HG03342 (cell line): ENCODE measurements around the gene R3HDM2.

Experiments used
- ATAC-seq: cut with Tn5 transposase; IDR thresholded peaks from one replicate; pipeline ENCODE4 v1.9.1; 2021; ENCODE audit warnings: mild to moderate bottlenecking, moderate library complexity; ENCODE audit not compliant: unreplicated experiment

Gene R3HDM2

DNA sequence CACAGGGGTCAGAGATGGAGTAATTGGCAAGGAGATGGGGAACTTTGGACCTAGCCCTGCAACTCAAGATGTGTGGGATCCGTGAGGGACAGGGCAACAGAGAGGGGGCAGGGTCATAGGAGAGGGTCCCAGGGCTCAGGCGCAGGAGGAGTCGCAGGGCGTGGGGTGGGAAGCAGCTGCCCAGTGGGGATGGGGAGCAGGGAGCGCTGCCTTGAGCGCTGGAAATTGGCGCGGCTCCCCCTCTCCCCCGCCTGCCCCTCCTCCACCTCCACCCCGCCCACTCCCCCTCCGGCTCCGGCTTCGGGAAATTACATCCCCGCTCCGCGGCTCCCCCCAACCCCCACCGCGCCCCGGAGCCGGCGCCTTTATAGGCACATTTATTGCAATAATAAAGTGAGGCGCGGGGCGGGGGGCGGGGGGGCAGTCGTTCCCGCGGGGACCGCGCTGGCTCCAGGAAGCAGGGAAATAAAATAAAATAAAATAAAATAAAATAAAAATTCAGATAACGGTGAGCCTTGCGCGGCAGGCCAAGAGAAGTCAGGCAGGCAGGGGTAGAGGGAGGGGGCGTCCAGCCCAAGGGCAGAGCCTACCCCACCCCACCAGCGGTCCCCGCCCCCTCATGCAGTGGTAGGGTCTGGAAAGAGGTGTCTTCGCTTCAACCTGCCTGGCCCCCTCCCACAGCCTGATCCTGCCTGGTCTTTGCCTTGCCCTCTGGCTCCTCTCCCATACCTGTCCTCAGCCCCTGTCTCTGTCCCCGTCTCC is 210.7 kb downstream of the R3HDM2 start:
- ATAC-seq: no peak

DNA sequence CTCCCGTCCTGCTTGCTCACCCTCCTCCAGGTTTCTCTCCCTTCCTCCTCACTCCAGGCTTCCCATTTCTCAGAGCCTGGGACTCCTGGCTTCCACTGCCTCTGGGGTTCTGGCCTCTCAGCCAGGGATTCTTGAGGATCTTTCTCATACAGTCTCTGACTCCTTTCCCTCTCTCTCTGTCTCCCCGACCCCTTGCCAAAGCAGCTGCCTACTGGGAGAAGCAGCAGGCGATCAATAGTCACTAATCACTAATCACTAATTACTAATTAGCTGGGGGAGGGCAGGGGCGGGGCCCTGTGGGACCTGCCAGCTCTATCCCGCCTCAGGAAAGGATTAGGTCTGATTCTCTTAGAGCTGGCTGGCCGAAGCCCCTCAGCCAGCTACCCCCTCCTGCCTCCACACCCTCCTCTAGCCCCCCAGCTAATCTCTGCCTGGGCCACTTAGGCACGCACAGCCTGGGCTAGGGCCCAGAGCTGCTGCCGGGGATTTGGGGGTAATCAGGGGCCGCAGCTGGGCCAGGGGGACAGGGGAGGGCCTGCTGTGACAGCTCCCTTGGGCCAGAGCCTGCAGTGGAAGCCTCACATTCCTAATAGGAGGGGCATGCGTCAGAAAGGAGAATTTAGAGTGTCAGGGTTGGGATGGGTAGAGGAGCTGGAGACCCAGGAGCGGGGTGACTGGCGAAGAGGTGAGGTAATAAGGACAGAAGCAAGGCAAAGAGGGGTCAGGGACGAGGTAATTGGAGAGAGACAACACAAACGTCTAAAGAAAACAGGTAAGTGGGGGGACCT is 211.4 kb downstream of the R3HDM2 start:
- no peak for ATAC-seq

DNA sequence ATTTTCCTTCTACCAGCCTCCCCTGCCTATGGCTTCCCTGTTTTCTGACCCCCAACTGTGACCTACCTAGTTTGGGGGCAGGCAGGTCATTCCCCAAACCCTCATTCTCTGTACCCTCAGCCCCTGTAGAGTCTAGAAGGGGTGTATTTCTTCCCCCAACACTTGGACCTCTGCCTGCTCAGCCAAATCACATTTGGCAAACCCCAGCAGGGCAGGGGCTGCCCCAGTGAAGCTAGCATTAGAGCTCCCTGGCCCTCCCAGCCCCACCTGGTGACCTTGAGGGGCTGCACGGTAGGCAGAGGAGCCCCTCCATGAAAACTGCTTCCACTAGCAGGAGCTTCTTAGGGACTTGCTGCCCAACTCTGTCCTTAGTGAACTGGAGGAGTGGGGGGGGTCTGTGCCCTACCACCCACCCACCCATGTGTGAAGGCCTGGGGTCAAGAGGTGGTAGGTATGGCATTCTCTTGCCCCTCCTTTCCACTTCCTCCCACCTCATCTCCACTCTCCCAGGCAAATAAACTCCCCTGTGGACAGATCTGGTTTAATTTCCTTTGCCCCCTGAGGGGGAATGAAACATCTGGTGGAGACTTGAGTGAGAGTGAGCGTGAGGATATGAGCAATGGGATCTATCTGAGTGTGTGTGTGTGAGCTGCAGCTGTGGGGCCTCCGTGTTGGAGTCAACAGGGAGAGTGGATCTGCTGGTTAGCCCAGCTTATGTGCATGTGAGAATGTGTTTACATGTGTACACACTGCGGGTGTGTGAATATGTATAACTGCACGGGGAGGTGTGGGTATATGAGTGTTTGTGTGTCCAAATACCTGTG is 212.6 kb downstream of the R3HDM2 start:
- ATAC-seq: no peak

DNA sequence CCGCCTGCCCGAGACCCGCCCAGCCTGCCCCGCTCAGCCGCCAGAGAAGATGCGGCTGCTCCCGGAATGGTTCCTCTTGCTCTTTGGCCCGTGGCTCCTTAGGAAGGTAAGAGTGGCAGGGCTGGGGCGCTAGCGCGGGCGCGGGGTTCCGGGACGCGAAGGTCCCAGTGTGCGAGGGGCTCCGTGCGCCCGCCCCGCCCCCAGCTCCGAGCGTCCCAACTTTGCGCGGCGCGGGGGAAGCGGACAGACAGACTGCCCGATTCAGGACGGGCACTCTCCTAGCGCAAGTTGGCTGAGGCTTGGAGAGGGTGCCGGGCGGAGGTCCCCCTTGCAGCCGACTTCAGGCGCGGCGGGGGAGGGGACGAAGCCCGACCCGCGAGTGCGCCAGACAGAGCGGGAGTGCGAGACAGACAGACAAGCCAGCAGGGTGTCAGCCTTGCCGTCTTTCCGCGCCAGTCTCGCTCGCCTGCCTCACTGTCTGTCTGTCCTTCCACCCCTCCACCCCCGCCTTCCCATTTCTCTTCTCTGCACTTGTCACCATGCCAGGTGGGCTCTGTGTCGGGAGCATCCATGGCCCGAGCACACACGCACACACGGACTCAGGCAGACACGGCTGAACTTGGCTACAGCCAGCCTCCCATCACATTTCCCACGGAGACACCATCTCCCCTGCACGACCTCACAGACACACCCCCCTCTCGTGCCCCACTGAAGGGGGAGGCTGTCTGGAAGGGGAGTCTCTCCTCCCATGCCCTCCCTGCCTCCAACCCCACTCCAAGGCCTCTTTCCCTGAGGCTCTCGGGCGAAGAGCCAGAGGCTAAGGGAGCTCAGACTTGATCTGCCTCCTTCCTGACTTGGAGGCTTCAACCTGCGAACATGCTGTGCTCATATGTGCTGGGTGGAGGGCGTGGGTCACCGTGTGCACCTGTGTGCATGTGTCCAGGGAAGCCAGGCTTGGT is 213.6 kb downstream of the R3HDM2 start:
- no peak for ATAC-seq

DNA sequence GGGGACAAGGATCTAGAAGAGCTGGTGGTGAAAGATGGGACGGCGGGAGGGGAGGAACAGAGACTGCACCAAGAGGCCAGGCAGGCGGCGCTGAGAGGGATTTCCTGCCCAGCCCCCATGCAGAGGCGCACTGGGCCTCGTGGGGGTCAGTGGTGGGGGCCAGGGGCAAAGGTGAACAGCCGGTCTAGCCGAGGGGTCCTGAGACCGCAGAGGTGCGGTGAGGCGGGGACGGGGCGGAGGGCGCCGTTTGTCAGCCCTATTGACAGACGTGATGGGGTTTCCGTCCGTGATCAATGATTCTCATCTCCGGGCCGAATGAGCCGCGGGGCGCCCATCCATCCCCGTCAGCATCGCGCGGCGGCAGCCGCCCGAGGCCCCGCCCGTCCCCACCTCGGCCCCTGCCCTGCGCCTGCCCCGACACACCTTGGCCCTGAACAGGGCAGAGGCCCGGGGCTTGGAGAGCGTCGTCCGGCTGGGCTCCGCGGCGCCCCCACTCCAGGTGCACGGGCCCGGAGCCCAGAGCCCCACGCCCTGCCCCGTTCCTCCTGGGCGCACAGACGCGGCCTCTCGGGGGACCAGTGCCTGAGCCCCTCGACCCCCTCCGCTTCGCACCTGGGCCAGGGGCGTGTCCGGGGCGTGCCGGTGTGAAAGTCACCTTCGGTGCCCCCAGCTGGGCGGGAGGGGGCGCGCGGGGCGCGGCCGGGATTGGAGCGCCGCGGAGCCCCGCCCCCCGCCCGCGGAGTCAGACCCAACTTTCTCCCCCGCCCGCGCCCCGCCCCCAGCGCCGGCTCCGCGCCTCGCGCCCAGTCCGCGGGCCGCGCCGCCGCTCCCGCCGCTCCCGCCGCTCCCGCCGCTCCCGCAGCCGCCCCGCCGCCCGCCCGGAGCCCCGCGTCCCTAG is 214.6 kb downstream of the R3HDM2 start, which contains the start of gene NXPH4:
NXPH4 (plus strand) TSS at position 781 of the 898 bp plus-strand sequence. CDS start 176 bp downstream, outside the sequence.
- no peak for ATAC-seq

DNA sequence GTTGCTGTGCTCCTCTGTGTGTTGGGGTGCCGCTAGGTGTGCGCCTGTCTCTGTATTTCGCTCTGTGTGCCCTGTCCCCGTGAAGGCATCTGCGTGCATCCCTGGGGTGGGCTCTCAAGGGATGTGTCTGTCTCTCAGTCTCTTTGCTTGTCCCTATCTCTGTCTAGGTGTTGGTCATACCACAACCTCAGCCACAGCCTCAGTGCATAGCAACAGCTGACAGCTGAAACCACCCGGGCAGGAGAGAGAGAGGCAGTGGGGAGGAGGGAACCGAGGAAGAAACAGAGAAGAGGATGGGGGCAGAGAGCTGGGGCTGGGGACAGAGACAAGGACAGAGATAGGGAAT is 215.2 kb downstream of the R3HDM2 start:
- peak; percentile 40 for ATAC-seq

DNA sequence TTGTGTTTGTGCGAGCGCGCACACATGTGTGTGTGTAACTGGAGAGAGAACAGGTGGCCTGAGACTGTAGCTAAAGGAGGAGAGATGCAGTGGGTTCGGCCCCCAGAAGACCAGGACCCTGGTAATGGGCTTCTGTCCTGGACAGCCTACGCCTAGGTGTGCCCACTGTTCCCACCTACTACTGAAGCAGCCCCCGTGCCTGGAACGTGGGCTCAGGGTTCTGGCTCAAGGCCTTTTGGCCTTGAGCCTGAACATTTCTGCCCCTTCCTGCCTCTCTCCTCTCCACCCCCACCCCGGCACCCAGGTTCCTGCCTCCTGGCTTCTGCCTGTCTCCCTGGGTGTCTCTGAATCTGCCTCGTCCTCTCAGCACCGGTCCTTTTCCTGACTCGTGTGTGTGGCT is 215.8 kb downstream of the R3HDM2 start:
- ATAC-seq: no peak

DNA sequence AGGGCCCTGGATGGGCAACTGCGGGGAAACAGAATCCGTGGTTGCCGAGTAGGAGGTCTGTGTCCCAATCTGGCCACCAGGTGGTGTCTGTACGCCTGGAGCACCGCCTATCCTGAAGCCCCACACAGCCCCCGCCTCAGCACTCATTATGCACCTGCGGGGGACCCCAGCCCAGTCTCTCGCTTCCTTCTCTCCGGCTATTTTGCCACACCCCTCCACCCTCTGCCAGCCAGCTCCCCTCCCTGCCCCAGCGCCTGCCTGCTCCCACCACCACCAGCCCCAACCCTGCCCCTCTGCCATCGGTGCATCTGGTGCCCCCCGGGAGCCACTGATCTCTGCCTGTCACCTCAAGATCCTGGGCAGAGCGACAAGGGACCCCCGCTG is 216.5 kb downstream of the R3HDM2 start:
- peak; percentile 47 for ATAC-seq

DNA sequence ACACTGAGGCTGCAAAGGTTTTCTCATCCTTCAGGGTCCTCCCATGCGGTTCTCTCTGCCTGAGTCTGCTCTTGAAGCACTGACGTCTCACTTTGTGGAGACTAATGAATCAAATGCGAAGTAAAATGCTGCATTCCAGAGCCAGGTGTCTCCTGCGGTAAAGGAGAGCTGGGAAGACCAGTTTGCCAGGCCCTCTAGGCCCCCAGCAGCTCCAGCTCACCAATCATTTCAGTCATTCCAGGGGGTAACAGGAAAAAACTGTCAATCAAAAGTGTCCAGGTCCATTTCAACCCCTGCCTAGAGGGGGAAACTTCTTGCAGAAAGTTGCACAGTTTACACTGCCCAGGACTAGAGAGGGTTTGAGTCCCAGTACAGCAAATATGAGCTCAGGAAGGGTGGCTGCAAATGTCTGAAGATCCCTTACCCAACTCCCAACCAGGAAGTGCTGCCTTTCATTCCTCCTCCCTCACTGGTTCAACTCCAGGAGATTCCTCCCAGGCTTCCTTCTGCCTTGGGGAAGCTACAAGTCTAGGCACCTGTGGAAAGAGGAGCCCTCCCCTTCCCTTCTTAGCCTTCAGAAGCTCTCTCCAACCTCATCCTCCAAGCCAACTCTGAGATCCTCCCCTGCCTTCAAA is 217.0 kb downstream of the R3HDM2 start:
- no peak for ATAC-seq

DNA sequence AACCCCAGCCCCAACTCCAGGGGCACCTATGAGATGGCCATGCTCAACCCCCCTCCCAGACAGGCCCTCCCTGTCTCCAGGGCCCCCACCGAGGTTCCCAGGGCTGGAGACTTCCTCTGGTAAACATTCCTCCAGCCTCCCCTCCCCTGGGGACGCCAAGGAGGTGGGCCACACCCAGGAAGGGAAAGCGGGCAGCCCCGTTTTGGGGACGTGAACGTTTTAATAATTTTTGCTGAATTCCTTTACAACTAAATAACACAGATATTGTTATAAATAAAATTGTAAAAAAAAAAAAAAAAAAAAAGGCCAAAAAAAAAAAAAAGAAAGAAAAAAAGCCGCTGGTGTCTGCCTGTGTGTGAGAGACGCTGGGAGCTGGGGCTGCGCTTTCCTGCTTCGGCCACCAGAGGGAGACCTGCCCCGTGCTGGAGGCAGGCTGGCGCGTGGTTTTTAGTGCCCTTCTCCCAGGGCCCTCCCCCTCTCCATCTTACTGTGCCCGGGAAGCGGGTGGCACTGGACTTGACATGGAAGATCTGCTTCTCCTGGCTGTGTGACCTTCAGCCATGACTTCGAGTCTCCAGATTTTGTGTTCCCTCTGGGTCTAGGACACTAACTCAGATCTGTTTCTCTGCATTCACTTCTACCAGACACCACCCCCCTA is 217.7 kb downstream of the R3HDM2 start:
- peak; percentile 57 for ATAC-seq

DNA sequence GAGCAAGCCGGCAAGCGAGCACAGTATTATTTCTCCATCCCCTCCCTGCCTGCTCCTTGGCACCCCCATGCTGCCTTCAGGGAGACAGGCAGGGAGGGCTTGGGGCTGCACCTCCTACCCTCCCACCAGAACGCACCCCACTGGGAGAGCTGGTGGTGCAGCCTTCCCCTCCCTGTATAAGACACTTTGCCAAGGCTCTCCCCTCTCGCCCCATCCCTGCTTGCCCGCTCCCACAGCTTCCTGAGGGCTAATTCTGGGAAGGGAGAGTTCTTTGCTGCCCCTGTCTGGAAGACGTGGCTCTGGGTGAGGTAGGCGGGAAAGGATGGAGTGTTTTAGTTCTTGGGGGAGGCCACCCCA is 218.2 kb downstream of the R3HDM2 start:
- no peak for ATAC-seq

DNA sequence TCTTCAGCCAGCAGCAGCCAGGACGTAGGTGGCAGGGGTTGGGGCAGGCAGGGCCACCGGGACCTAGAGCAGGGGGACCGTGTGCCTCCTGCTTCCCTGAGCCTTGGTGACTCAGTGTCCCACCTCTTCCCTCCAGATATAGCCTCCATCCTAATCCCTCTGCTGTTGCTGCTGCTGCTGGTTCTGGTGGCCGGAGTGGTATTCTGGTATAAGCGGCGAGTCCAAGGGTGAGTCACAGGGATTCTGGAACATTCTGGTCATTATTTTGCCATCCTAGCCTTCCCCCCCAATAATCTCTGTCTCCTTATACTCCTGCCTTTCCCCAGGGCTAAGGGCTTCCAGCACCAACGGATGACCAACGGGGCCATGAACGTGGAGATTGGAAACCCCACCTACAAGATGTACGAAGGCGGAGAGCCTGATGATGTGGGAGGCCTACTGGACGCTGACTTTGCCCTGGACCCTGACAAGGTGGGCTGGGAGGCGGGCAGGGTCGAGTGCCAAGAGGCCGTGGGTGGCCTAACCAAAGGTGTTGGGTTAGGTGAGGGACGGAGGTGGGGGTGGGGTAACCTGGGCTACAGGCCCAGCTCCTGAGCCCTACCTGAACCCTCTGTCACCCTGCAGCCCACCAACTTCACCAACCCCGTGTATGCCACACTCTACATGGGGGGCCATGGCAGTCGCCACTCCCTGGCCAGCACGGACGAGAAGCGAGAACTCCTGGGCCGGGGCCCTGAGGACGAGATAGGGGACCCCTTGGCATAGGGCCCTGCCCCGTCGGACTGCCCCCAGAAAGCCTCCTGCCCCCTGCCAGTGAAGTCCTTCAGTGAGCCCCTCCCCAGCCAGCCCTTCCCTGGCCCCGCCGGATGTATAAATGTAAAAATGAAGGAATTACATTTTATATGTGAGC is 218.8 kb downstream of the R3HDM2 start:
- no peak for ATAC-seq

DNA sequence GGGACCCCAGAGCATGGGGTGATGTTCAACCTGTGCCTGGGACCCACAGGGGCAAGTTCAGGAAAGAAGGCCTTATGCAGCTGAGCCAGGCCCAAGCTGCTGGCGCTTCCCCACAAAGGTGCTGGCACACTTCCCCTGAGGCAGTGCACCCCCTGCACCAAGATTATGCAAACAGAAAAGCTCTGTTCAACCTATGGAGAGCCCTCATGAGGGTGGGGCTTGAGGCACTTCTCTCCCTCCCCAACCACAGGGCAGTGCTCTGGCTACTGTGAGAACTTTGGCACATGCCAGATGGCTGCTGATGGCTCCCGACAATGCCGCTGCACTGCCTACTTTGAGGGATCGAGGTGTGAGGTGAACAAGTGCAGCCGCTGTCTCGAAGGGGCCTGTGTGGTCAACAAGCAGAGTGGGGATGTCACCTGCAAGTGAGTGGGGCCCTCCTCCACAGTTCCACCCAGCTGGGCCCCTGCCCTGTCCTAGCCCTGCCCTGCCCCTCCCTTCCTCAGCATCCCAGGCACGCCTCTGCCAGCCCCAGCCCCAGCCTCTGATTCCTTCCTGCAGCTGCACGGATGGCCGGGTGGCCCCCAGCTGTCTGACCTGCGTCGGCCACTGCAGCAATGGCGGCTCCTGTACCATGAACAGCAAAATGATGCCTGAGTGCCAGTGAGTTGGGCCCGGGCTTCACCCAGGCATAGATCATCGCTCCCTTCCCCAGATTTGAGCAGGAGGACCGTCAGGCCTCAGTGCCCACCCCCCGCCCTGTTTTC is 219.7 kb downstream of the R3HDM2 start:
- ATAC-seq: no peak

DNA sequence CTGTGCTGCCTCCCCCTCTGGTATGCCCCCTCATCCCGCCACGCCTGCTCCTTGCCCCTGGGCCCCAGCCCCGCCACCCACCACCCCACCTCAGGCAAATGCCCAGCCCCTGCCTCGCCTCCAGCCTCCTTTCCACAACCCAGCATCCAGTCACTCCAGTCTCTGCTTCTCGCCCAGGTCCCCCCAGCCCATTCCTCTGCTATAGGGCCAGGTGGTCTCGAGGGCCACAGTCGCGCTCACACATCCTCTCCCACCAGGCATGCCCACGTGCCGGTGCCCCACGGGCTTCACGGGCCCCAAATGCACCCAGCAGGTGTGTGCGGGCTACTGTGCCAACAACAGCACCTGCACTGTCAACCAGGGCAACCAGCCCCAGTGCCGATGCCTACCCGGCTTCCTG is 220.4 kb downstream of the R3HDM2 start:
- ATAC-seq: no peak

DNA sequence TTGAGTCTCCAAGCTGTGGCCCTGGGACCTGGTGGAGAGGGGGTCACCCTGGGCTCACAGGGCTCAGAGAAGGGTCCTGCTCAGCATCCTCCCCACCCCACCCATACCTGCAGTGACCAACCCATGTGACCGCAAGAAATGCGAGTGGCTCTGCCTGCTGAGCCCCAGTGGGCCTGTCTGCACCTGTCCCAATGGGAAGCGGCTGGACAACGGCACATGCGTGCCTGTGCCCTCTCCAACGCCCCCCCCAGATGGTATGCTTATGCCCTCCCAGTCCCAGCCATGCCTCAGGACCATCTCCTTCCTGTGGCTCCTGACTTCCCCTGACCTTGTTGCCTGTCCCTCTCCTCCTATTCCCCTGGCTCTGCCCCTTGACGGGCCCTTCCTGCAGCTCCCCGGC is 220.9 kb downstream of the R3HDM2 start:
- no peak for ATAC-seq

DNA sequence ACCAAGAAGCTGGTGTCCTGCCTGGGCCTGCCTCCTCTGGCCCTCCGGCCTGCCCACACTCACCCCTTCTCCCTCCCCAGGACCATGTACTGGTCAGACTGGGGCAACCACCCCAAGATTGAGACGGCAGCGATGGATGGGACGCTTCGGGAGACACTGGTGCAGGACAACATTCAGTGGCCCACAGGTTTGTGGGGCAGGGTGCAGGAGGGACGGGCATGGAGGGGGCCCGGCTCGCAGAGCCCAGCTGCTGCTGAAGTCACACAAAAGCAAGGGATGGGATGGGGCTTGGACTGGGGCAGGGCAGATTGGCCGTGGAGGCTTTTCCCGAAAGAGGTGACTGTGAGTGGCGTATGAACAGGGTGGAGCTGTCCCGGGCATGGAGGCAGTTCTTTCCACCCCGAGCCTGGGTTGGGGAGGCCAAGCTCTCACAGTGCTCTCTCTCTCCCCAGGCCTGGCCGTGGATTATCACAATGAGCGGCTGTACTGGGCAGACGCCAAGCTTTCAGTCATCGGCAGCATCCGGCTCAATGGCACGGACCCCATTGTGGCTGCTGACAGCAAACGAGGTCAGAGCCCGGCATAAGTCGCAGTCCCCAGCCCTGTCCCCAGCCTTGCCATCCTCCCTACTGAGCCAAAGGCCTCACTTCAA is 222.1 kb downstream of the R3HDM2 start:
- ATAC-seq: no peak
